Activated T-cell treated with anti-CD3 and anti-CD28 coated beads, Interleukin-2, amount 50 U/mL, for 4 hours (primary cell): Measurements from ENCODE around the gene SYNE1. TPM values are rescaled to one million over a fixed set of nuclear protein-coding genes. Genes with fewer than 3 reads are reported as not detected.
"Not testable (repeated sequence)": the region's sequence is repeated elsewhere in the genome, so short reads cannot be mapped to it uniquely, and the experiment has no call there.

Source experiments
- ATAC-seq, 2 donors: fragments of 200-7000 bp; cut with Tn5 transposase; one replicate each; pipeline ENCODE4 v1.10.0; 2021
- DNase-seq: peaks from one replicate; pipeline ENCODE4 v3.0.0-alpha.2; 2020
- H3K27me3 Mint-ChIP-seq: one replicate; pipeline ENCODE4 v1.8.0; 2021; ENCODE audit warnings: low read depth, mixed read lengths
- H3K36me3 Mint-ChIP-seq: one replicate; pipeline ENCODE4 v1.8.0; 2022; ENCODE audit warnings: mixed read lengths; ENCODE audit not compliant: insufficient read depth
- H3K4me1 Mint-ChIP-seq: one replicate; pipeline ENCODE4 v1.8.0; 2021; ENCODE audit warnings: low read depth, mixed read lengths
- H3K4me3 Mint-ChIP-seq: one replicate; pipeline ENCODE4 v1.8.0; 2021; ENCODE audit warnings: mild to moderate bottlenecking, moderate library complexity, mixed read lengths
- H3K9me3 Mint-ChIP-seq: one replicate; pipeline ENCODE4 v1.8.0; 2021; ENCODE audit warnings: mixed read lengths
- total RNA-seq, 3 donors: library from RNA; stranded (reverse); gene quantifications; one replicate each; pipeline ENCODE4 v1.2.1, GENCODE V29; 2021

Gene SYNE1
- total RNA-seq, 3 donors from 2014 or later, result 11.0 to 16.1 (median 11.1) TPM

DNA sequence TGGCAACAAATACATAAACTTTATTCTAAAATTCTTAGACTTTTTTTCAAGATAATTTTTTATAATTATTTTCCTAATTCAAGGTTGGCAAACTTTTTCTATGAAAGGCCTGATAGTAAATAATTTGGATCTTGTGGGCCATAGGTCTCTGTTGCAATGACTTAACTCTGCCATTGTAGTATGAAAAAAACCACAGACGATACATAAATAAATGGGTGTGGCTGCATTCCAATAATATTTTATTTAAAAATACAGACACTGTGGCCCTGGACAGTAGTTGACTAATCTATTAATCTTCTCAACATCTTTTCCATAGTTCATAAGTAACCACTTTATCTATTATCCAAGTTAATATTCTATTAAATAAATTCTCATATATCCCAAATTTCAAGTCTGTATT lies 281.1 kb downstream of the SYNE1 start:
- ATAC-seq, result no peak
- Mint-ChIP-seq H3K36me3 (peaks cover 2% of the 10 kb centered on the region), H3K27me3 (no peaks in the 10 kb centered on the region), H3K4me1 (no peaks in the 10 kb centered on the region), H3K4me3 (no peak overlapping the region), H3K9me3 (no peaks in the 10 kb centered on the region)
- no peak for DNase-seq

DNA sequence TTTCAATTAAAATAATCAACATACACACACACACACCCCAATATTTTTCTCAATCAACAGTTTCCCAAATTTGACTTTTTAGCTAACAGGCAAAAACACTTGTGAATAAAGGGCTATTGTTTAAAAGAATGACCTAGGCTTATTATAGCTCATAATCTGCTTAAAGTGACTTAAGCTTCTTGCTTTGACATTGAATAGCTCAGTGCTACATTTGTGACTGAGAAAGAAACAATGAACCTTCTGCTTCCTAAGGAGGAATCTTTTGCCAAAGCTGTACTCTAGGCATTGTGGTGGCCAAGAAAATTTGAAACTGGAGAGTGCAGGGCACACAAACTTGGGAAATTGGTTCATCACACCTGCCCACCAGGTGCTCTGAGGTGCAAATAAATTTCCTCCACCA lies 282.0 kb downstream of the SYNE1 start:
- DNase-seq (no peak), ATAC-seq (no peak)
- Mint-ChIP-seq H3K36me3 (peaks cover 2% of the 10 kb centered on the region), H3K27me3 (no peaks in the 10 kb centered on the region), H3K4me1 (no peaks in the 10 kb centered on the region), H3K4me3 (no peak overlapping the region), H3K9me3 (no peaks in the 10 kb centered on the region)

DNA sequence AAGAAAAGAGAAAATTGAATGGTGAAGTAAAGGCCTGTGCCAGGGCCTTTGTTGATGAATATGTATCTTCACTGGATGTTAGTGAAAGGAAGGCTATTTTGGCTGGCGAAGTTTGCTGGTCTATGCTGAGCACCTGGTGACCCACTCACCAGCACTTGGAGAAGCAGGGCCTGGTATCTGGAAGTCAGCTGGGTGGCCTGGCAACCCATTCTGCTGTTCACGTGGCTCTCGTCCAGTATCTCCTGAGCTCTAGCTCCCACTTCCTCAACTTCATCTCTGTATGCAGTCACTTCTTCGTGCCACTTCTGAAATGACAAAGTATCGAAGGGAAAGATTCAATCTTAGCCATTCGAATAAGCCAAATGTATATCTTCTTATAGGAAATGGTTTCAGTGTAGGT lies 283.7 kb downstream of the SYNE1 start:
- Mint-ChIP-seq H3K4me3 (no peak overlapping the region), H3K27me3 (no peaks in the 10 kb centered on the region), H3K9me3 (no peaks in the 10 kb centered on the region), H3K4me1 (no peaks in the 10 kb centered on the region), H3K36me3 (peaks cover 2% of the 10 kb centered on the region)
- ATAC-seq (no peak), DNase-seq (no peak)

DNA sequence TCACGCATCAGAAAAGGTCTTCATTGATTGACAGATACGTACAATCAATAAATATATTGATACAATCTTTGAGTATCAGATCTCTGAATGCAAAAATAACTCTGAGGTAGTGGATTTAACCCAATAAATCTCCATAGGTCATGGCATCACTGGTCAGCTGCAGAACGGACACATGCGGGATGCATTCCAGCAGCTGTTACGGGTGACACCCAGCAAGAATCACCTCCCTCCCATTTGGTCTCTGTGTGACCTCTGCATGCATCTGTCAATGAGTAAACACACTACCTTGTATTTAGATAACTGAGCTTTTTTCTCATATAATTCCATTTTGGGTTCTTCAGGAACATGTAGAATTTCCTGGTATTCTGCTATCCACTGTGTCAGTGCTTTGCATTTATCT lies 285.4 kb downstream of the SYNE1 start:
- no peak for DNase-seq
- Mint-ChIP-seq H3K4me3 (no peak overlapping the region), H3K27me3 (peaks cover 3% of the 10 kb centered on the region), H3K4me1 (no peaks in the 10 kb centered on the region), H3K36me3 (peaks cover 2% of the 10 kb centered on the region), H3K9me3 (no peaks in the 10 kb centered on the region)
- no peak for ATAC-seq

DNA sequence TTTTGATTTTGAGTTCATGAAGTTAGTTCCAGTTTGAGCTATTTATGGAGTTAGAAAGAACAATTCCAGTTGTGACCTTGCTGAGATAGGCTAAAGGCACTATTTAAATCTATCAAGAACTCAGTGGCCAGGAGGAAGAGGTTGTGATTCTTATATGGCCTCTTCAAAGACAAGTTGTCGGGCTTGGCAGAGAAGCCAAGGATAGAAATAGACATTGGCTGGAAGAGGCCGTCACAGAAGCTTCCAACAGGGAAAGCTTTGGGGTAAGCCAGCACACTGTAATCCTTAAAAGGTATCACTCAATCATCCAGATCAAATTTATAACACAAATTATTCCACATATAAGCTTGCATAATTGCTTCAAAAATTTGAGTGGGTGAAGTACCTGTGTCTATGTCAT lies 286.1 kb downstream of the SYNE1 start:
- no peak for ATAC-seq
- no peak overlapping the region for H3K4me3 Mint-ChIP-seq
- peaks cover 5% of the 10 kb centered on the region for H3K27me3 Mint-ChIP-seq
- H3K4me1 Mint-ChIP-seq, result no peaks in the 10 kb centered on the region
- H3K36me3 Mint-ChIP-seq, result peaks cover 2% of the 10 kb centered on the region
- no peaks in the 10 kb centered on the region for H3K9me3 Mint-ChIP-seq
- DNase-seq, result no peak

DNA sequence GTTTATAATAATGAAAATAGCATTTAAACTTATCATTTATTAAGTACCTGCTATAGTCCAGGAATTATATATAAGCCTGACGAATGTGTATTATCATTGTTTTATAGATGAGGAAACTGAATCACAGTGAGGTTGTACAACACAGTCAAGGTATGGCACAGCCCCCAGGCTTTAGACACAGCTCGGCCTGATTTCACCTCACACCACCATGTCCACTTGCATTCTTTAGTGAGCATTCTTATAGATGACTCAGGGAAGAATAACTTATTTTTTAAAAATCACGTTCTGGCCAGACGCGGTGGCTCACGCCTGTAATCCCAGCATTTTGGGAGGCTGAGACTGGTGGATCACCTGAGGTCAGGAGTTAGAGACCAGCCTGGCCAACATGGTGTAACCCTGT lies 289.0 kb downstream of the SYNE1 start:
- DNase-seq (no peak), ATAC-seq (no peak)
- Mint-ChIP-seq H3K4me1 (no peaks in the 10 kb centered on the region), H3K4me3 (no peak overlapping the region), H3K27me3 (peaks cover 10% of the 10 kb centered on the region), H3K36me3 (peaks cover 2% of the 10 kb centered on the region), H3K9me3 (no peaks in the 10 kb centered on the region)

DNA sequence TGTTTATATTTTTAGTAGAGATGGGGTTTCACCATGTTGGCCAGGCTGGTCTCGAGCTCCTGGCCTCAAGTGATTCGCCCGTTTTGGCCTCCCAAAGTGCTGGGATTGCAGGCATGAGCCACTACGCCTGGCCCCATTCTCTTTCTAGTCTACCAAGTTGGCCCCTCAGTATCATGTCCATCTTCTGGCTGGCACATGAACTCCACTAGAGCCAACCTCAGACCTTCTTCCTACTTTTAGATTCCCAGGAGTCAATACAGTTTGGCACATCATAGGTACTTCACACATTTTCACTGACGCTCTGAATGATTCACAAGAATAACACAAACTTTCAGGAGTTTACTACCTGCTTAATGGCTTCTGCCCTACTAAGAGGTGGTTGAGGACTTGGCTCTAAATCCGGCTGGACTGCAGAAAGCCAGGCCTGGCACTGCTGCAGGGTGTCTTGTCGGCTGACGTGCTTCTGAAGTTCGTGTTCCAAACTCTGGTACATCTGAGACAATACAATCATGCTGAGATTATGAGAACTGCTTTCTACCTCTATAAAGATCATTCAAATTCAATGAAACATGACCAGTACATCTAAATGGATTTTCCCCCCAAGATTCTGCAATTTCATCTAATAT lies 293.3 kb downstream of the SYNE1 start:
- peaks cover 10% of the 10 kb centered on the region for H3K27me3 Mint-ChIP-seq
- ATAC-seq (no peak), DNase-seq (no peak)
- no peak overlapping the region for H3K4me3 Mint-ChIP-seq
- no peaks in the 10 kb centered on the region for H3K4me1 Mint-ChIP-seq
- H3K36me3 Mint-ChIP-seq, result no peaks in the 10 kb centered on the region
- H3K9me3 Mint-ChIP-seq, result no peaks in the 10 kb centered on the region

DNA sequence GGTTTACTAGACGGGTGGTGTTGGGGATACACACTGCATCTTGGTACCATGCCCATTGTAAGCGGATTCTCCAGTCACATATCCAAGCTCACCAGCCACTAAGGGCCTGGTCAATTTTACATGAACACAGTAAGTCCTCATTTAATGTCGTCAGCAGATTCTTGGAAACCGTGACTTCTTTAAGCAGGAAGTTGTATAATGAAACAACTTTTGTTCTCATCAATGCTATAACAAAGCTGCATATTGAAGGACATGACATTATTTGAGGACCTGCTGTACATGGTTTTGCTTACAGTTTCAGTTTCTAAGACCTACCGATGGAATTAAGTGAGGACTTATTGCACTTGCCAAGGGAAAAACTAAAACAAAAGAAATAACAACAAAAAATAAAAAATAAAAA lies 295.6 kb downstream of the SYNE1 start:
- Mint-ChIP-seq H3K9me3 (no peaks in the 10 kb centered on the region), H3K4me1 (peaks cover 1% of the 10 kb centered on the region), H3K27me3 (peaks cover 6% of the 10 kb centered on the region), H3K4me3 (no peak overlapping the region), H3K36me3 (no peaks in the 10 kb centered on the region)
- ATAC-seq, result no peak
- no peak for DNase-seq

DNA sequence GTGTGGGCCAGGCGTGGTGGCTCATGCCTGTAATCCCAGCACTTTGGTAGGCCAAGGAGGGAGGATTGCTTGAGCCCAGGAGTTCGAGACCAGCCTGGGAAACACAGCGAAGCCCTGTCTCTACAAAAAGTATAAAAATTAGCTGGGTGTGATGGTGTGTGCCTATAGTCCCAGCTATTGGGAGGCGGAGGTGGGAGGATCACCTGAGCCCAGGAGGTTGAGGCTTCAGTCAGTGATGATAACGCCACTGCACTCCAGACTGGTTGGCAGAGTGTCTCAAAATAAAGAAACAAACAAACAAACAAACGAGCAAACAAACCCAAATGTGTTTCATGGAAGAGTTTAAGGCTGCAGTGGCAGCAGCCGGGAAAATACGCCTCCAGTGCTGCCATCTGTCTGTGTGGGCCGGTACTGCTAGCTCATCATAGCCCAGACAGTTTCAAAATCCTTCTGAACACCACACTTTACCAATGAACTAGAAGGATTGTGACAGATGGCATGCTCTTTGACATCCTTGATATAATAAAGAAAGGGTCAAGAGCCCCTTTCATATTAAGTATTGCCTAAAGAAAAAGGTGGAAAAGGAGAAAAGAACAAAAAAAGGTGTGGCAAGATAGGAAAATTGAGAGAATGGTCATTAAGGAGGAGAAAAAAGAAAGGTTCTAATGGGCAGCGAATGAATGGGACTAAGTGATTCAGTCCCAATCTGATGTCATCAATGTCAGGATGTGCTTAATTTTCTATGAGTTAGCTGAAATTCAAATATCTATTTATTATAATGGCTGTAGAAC lies 298.6 kb downstream of the SYNE1 start:
- Mint-ChIP-seq H3K36me3 (no peaks in the 10 kb centered on the region), H3K27me3 (no peaks in the 10 kb centered on the region), H3K4me1 (peaks cover 1% of the 10 kb centered on the region), H3K9me3 (no peaks in the 10 kb centered on the region), H3K4me3 (no peak overlapping the region)
- DNase-seq (peak; percentile 63), ATAC-seq (peak; percentile 60 to 74)

DNA sequence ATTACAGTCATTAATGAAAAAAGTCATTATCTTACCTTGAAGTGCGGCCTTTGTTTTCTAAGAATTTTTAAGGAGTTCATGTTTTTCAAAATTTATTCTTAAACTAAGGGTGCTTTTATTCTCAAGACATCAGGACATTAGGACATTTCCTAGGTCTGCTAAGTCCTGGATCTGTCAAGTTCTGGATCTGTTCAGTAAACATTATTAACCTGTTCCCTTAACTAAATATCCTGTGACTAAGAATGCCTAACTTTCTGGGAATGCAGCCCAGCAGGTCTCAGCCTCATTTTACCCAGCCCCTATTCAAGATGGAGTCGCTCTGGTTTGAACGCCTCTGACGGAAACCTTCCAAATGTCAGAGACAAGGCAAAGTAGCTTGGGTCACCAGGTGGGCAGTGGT lies 302.6 kb downstream of the SYNE1 start:
- no peaks in the 10 kb centered on the region for H3K27me3 Mint-ChIP-seq
- no peaks in the 10 kb centered on the region for H3K36me3 Mint-ChIP-seq
- no peak for ATAC-seq
- H3K4me1 Mint-ChIP-seq, result peaks cover 1% of the 10 kb centered on the region
- no peak overlapping the region for H3K4me3 Mint-ChIP-seq
- no peaks in the 10 kb centered on the region for H3K9me3 Mint-ChIP-seq
- DNase-seq, result no peak

DNA sequence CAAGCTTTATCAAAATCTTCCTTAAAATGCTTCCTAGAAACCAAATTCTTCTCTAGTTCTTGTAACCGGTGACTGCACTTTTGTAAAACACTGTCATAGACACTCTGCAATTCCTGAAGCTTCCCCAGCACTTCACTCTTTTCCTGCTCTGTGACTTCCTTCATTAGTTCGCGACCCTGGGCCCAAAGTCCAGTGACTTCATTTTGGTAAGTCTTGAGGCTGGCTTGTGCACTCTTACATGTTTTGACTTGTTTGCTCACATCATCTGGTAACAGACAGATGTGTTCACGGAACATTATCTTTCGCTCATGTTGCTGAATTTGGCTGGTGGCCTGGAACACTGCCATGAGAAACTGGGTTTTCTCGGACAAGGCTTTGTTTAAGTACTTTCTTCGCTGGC lies 306.2 kb downstream of the SYNE1 start:
- peaks cover 1% of the 10 kb centered on the region for H3K27me3 Mint-ChIP-seq
- no peaks in the 10 kb centered on the region for H3K4me1 Mint-ChIP-seq
- no peak overlapping the region for H3K4me3 Mint-ChIP-seq
- H3K36me3 Mint-ChIP-seq, result peaks cover 1% of the 10 kb centered on the region
- no peaks in the 10 kb centered on the region for H3K9me3 Mint-ChIP-seq
- no peak for DNase-seq
- no peak for ATAC-seq

DNA sequence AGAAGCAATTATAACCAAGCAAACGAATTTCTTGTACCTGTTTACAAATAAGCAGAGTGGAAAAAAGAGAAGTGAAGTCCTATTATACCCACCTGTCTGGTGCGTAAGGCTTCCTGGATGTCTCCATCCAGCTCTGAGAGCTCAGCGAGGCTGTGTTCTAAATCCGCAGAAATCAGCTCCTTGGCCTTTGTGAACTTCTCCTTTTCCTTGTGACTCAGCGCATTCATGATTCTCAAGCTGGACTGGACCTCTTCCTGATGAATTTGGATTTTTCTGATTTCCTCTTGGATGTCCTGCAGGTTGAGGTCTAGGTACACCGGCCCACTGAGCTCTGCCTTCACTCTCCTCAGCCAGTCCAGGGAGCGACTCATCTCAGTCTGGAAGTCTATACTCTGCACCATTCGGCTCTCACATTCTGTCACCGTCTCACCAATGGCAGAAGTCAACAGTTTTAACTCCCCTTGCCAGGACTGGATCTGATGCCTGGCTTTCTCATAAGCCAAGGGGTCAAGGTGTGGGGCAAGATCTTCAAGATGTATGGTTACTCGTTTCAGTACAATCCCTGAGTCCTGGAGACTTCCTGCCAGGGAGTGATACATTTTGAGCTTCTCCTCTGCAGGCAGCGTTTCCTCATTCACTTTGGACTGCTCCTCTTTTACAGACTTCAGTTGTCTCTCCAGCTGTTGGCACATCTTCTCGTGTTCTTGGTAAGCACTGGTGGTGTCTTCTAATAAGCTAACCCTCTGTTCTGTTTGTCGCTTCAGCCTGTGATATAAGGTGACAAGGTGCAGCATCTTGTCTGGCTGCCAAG lies 307.3 kb downstream of the SYNE1 start:
- H3K27me3 Mint-ChIP-seq, result peaks cover 1% of the 10 kb centered on the region

DNA sequence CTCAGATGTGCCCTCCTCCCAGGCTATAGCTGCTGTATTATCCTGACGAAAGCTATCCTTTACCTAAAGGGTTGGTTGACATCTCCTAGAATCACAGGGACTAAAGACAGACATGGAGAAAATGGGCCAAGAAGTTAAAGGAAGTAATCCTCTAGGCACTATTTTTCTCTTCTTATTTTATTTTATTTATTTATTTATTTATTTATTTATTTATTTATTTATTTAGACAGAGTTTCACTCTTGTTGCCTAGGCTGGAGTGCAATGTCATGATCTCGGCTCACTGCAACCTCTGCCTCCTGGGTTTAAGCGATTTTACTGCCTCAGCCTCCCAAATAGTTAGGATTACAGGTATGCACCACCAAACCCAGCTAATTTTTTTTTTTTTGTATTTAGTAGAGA lies 309.0 kb downstream of the SYNE1 start:
- ATAC-seq, H3K4me3 Mint-ChIP-seq, H3K4me1 Mint-ChIP-seq, DNase-seq, H3K36me3 Mint-ChIP-seq, H3K27me3 Mint-ChIP-seq, H3K9me3 Mint-ChIP-seq: not testable (repeated sequence)

More for the DNA sequence above, 307.3 kb downstream of the SYNE1 start:
- DNase-seq (no peak), ATAC-seq (no peak)
- no peaks in the 10 kb centered on the region for H3K4me1 Mint-ChIP-seq
- no peak overlapping the region for H3K4me3 Mint-ChIP-seq
- H3K36me3 Mint-ChIP-seq, result peaks cover 2% of the 10 kb centered on the region
- H3K9me3 Mint-ChIP-seq, result no peaks in the 10 kb centered on the region

DNA sequence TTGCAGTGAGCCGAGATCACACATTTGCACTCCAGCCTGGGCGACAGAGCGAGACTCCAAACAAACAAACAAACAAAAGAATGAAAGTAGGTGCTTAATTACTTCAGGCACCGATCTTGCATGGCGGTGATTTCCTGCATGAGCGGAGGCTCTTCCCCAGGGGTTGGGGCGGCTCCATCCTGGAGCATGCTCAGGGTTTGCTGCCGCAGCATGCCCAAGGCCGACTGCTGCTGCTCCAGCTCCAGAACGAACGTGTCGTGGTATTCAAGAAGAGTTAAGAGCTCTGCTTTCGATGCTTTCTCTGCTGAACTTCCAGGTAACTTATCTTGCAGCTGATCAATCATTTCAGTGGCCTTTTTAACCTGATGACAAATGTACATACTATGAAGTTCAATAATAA lies 313.8 kb downstream of the SYNE1 start:
- H3K36me3 Mint-ChIP-seq, result peaks cover 2% of the 10 kb centered on the region
- H3K4me1 Mint-ChIP-seq, result no peaks in the 10 kb centered on the region
- no peaks in the 10 kb centered on the region for H3K9me3 Mint-ChIP-seq
- H3K4me3 Mint-ChIP-seq, result no peak overlapping the region
- peaks cover 5% of the 10 kb centered on the region for H3K27me3 Mint-ChIP-seq
- no peak for DNase-seq
- no peak for ATAC-seq

DNA sequence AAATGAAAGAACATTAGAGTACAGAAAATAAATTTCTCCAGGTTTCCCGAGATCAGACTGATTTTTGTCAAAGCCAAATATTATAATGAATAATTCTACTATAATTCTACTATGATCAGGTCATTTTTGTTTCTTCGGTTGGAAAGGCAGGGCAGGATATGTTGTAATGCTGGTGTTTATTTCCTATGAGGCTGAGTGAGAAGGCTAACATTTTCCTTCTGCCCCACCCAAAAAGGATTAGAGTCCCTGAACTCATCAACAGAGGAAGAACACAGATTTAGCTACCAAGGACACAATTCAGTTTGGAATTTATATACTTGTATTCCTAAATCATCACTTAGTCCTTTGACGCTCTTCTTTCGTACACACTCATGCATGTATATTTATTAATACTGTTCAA lies 318.9 kb downstream of the SYNE1 start:
- DNase-seq, result no peak
- no peak for ATAC-seq
- H3K4me1 Mint-ChIP-seq, result no peaks in the 10 kb centered on the region
- no peaks in the 10 kb centered on the region for H3K36me3 Mint-ChIP-seq
- no peak overlapping the region for H3K4me3 Mint-ChIP-seq
- peaks cover 4% of the 10 kb centered on the region for H3K27me3 Mint-ChIP-seq
- no peaks in the 10 kb centered on the region for H3K9me3 Mint-ChIP-seq
